GM23338 (cell line): ENCODE measurements around the gene MARCHF10.

Source experiments
- CREB1 ChIP-seq: fragments of 250-450 bp; sonication (Bioruptor Pico); IDR thresholded peaks from 2 replicates; pipeline ENCODE4 v1.5.0; 2020; ENCODE audit warnings: low read depth, mild to moderate bottlenecking, moderate library complexity
- EZH2 ChIP-seq: fragments of 200-600 bp; sonication (generic); IDR thresholded peaks from one replicate; pipeline ENCODE4 v1.8.0; 2017; ENCODE audit warnings: antibody characterized with exemption, mild to moderate bottlenecking, low read depth; ENCODE audit not compliant: unreplicated experiment
- EZH2phosphoT487 ChIP-seq: fragments of 200-600 bp; sonication (generic); IDR thresholded peaks from one replicate; pipeline ENCODE4 v1.8.1; 2018; ENCODE audit warnings: antibody characterized with exemption; ENCODE audit not compliant: unreplicated experiment
- NANOG ChIP-seq: IDR thresholded peaks from 2 replicates; pipeline ENCODE4 v1.6.1; 2016; ENCODE audit warnings: antibody characterized with exemption, borderline replicate concordance
- POLR2AphosphoS5 ChIP-seq: IDR thresholded peaks from 2 replicates; pipeline ENCODE4 v1.6.1; 2016; ENCODE audit warnings: antibody characterized with exemption, low read depth
- STAT1 ChIP-seq: IDR thresholded peaks from one replicate; pipeline ENCODE4 v1.6.1; 2016; ENCODE audit warnings: antibody characterized with exemption; ENCODE audit not compliant: unreplicated experiment
- ZNF331 ChIP-seq: fragments of 250-450 bp; sonication (Bioruptor Pico); IDR thresholded peaks from 2 replicates; pipeline ENCODE4 v1.5.0; 2020; ENCODE audit warnings: low read depth, mild to moderate bottlenecking, moderate library complexity
- TF ChIP-seq, protein P1 (sequence below), 2 experiments: fragments of 200-600 bp in 1 of 2; sonication (generic) in 1 of 2; conservative IDR thresholded peaks; 2 replicates each; pipeline versions ENCODE4 v1.5.1 to v1.6.1; 2016 to 2017; ENCODE audit warnings: antibody characterized with exemption in 2 of 2, low read depth in 2 of 2, mild to moderate bottlenecking in 2 of 2, moderate library complexity in 1 of 2
- TF ChIP-seq, protein P2 (sequence below): fragments of 250-450 bp; sonication (Bioruptor Pico); IDR thresholded peaks from 2 replicates; pipeline ENCODE4 v1.5.0; 2020; ENCODE audit warnings: mild to moderate bottlenecking, moderate library complexity
- TF ChIP-seq, protein P3 (sequence below): IDR thresholded peaks from 2 replicates; pipeline ENCODE4 v1.6.1; 2016; ENCODE audit warnings: antibody characterized with exemption
- TF ChIP-seq, protein P4 (sequence below): IDR thresholded peaks from one replicate; pipeline ENCODE4 v1.6.1; 2018; ENCODE audit warnings: antibody characterized with exemption; ENCODE audit not compliant: unreplicated experiment

DNA sequence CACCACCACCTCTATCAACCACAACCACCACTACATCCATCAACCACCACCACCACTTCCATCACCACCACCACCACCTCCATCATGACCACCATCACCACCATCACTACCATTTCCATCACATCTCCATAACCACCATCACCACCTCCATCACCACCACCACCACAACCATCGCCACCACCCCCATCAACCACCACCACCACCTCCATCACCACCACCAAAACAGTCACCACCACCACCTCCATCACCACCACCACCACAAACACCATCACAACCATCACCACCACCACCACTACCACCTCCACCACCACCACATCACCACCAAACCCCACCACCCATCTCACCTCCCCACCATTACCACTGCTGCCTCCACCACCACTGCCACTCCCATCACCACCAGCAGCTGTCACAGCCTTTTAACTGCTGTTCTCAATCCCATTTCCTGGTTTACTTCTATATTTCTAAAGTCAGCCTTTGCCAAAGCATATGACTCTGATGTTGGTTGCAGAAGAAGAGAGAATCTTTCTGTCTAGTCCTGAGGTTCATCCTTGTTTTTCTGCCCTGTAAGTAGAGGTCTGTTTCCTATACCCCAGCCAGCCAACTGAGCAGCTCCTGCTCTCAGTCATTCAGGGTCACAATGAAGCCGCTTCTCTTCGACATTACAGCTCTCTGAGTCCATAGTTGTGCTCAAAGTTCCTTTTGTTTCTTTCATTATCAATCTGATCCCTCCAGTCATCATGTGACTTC lies 14.0 kb downstream of the MARCHF10 start:
- TF ChIP-seq, protein P1, sequence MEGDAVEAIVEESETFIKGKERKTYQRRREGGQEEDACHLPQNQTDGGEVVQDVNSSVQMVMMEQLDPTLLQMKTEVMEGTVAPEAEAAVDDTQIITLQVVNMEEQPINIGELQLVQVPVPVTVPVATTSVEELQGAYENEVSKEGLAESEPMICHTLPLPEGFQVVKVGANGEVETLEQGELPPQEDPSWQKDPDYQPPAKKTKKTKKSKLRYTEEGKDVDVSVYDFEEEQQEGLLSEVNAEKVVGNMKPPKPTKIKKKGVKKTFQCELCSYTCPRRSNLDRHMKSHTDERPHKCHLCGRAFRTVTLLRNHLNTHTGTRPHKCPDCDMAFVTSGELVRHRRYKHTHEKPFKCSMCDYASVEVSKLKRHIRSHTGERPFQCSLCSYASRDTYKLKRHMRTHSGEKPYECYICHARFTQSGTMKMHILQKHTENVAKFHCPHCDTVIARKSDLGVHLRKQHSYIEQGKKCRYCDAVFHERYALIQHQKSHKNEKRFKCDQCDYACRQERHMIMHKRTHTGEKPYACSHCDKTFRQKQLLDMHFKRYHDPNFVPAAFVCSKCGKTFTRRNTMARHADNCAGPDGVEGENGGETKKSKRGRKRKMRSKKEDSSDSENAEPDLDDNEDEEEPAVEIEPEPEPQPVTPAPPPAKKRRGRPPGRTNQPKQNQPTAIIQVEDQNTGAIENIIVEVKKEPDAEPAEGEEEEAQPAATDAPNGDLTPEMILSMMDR (conservative IDR thresholded peaks at IDR 0.05; ENCODE audit: low read depth in 2 of 2) = no peak
- TF ChIP-seq, protein P2, sequence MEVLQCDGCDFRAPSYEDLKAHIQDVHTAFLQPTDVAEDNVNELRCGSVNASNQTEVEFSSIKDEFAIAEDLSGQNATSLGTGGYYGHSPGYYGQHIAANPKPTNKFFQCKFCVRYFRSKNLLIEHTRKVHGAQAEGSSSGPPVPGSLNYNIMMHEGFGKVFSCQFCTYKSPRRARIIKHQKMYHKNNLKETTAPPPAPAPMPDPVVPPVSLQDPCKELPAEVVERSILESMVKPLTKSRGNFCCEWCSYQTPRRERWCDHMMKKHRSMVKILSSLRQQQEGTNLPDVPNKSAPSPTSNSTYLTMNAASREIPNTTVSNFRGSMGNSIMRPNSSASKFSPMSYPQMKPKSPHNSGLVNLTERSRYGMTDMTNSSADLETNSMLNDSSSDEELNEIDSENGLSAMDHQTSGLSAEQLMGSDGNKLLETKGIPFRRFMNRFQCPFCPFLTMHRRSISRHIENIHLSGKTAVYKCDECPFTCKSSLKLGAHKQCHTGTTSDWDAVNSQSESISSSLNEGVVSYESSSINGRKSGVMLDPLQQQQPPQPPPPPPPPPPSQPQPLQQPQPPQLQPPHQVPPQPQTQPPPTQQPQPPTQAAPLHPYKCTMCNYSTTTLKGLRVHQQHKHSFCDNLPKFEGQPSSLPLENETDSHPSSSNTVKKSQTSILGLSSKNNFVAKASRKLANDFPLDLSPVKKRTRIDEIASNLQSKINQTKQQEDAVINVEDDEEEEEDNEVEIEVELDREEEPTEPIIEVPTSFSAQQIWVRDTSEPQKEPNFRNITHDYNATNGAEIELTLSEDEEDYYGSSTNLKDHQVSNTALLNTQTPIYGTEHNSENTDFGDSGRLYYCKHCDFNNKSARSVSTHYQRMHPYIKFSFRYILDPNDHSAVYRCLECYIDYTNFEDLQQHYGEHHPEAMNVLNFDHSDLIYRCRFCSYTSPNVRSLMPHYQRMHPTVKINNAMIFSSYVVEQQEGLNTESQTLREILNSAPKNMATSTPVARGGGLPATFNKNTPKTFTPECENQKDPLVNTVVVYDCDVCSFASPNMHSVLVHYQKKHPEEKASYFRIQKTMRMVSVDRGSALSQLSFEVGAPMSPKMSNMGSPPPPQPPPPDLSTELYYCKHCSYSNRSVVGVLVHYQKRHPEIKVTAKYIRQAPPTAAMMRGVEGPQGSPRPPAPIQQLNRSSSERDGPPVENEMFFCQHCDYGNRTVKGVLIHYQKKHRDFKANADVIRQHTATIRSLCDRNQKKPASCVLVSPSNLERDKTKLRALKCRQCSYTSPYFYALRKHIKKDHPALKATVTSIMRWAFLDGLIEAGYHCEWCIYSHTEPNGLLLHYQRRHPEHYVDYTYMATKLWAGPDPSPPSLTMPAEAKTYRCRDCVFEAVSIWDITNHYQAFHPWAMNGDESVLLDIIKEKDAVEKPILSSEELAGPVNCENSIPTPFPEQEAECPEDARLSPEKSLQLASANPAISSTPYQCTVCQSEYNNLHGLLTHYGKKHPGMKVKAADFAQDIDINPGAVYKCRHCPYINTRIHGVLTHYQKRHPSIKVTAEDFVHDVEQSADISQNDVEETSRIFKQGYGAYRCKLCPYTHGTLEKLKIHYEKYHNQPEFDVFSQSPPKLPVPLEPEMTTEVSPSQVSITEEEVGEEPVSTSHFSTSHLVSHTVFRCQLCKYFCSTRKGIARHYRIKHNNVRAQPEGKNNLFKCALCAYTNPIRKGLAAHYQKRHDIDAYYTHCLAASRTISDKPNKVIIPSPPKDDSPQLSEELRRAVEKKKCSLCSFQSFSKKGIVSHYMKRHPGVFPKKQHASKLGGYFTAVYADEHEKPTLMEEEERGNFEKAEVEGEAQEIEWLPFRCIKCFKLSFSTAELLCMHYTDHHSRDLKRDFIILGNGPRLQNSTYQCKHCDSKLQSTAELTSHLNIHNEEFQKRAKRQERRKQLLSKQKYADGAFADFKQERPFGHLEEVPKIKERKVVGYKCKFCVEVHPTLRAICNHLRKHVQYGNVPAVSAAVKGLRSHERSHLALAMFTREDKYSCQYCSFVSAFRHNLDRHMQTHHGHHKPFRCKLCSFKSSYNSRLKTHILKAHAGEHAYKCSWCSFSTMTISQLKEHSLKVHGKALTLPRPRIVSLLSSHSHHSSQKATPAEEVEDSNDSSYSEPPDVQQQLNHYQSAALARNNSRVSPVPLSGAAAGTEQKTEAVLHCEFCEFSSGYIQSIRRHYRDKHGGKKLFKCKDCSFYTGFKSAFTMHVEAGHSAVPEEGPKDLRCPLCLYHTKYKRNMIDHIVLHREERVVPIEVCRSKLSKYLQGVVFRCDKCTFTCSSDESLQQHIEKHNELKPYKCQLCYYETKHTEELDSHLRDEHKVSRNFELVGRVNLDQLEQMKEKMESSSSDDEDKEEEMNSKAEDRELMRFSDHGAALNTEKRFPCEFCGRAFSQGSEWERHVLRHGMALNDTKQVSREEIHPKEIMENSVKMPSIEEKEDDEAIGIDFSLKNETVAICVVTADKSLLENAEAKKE (CRISPR knock-in tag) = no peak
- TF ChIP-seq, protein P3, sequence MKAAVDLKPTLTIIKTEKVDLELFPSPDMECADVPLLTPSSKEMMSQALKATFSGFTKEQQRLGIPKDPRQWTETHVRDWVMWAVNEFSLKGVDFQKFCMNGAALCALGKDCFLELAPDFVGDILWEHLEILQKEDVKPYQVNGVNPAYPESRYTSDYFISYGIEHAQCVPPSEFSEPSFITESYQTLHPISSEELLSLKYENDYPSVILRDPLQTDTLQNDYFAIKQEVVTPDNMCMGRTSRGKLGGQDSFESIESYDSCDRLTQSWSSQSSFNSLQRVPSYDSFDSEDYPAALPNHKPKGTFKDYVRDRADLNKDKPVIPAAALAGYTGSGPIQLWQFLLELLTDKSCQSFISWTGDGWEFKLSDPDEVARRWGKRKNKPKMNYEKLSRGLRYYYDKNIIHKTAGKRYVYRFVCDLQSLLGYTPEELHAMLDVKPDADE = no peak
- TF ChIP-seq EZH2phosphoT487 (no peak), ZNF331 (CRISPR knock-in tag) (no peak), POLR2AphosphoS5 (no peak), EZH2 (no peak), STAT1 (no peak), CREB1 (CRISPR knock-in tag) (no peak), NANOG (no peak)
- TF ChIP-seq, protein P4, sequence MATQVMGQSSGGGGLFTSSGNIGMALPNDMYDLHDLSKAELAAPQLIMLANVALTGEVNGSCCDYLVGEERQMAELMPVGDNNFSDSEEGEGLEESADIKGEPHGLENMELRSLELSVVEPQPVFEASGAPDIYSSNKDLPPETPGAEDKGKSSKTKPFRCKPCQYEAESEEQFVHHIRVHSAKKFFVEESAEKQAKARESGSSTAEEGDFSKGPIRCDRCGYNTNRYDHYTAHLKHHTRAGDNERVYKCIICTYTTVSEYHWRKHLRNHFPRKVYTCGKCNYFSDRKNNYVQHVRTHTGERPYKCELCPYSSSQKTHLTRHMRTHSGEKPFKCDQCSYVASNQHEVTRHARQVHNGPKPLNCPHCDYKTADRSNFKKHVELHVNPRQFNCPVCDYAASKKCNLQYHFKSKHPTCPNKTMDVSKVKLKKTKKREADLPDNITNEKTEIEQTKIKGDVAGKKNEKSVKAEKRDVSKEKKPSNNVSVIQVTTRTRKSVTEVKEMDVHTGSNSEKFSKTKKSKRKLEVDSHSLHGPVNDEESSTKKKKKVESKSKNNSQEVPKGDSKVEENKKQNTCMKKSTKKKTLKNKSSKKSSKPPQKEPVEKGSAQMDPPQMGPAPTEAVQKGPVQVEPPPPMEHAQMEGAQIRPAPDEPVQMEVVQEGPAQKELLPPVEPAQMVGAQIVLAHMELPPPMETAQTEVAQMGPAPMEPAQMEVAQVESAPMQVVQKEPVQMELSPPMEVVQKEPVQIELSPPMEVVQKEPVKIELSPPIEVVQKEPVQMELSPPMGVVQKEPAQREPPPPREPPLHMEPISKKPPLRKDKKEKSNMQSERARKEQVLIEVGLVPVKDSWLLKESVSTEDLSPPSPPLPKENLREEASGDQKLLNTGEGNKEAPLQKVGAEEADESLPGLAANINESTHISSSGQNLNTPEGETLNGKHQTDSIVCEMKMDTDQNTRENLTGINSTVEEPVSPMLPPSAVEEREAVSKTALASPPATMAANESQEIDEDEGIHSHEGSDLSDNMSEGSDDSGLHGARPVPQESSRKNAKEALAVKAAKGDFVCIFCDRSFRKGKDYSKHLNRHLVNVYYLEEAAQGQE = no peak
